Measurements from ENCODE around the gene SCN2A. TPM values are rescaled to one million over a fixed set of nuclear protein-coding genes. Genes with fewer than 3 reads are reported as not detected.

The SCN2A gene
- total and polyA plus RNA-seq, 2 donors (not counting 3 experiments of a cell fraction or from before 2014, with no cell fraction given), result not detected

DNA sequence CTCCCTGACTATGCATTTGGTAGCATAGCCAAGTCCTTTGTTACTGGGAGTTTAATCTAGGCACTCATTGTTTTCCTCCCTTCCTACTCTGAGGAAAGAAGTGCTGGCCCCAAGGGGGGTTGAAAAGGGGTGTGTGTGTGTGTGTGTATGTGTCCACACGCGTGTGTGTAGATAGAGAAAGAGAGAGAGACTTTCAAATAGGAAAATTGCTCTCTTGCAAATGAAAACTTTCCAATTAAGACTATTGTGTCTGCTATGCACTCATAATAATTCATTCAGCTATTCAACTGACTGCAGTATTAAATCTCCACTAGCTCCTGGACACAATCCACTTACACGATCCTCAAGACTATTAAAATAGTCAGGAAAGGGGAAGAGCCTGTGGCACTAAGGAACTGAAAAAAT lies 137.4 kb downstream of the SCN2A start:
- Histone ChIP-seq H2AFZ (ENCODE audit: low read depth, low read length) (no peak overlapping the region), H3K4me2 (ENCODE audit: insufficient read depth, low read length) (peak overlapping the region; percentile 21), H3K79me2 (ENCODE audit: control insufficient read depth, insufficient read depth, low read length) (no peaks in the 10 kb centered on the region), H3K9ac (replicated peaks; ENCODE audit: extremely low read depth, insufficient read depth, low read length) (no peak overlapping the region), H4K20me1 (replicated peaks; ENCODE audit: control insufficient read depth, extremely low read depth, insufficient read depth, low read length) (no peaks in the 10 kb centered on the region), H3K4me3 (replicated peaks in 1 of 3; ENCODE audit: insufficient read depth in 1 of 3, low read depth in 1 of 3, low read length in 3 of 3) (no peak overlapping the region), H3K4me1 (ENCODE audit: control insufficient read depth, extremely low read depth, insufficient read depth, low read length) (peaks cover 7% of the 10 kb centered on the region), H3K27ac (ENCODE audit: insufficient read depth, low read depth, low read length) (peak overlapping the region; percentile 28), H3K9me1 (replicated peaks; ENCODE audit: control insufficient read depth, extremely low read depth, insufficient read depth, low read length) (no peaks in the 10 kb centered on the region), H3K27me3 (ENCODE audit: control insufficient read depth in 2 of 2, insufficient read depth in 2 of 2, low read length in 2 of 2) (peaks cover 0 to 4% of the 10 kb centered on the region in 2 experiments), H3K36me3 (ENCODE audit: control insufficient read depth in 2 of 2, extremely low read depth in 1 of 2, insufficient read depth in 2 of 2, low read length in 2 of 2) (no peaks in the 10 kb centered on the region), H3K9me3 (replicated peaks; ENCODE audit: control insufficient read depth, insufficient read depth, low read length) (no peaks in the 10 kb centered on the region)
- no TSS peak for BruUV-seq (replicated peaks)
- dilution Hi-C loops (cut with MboI; ENCODE audit: extremely low pct_ligation_motif_present, low sequenced_read_pairs), result no loop called here
- TF ChIP-seq JUN (IDR thresholded peaks at IDR 0.05; ENCODE audit: borderline replicate concordance, insufficient read depth, insufficient read length, low read depth), result peak; percentile 1
- no peak for TF ChIP-seq GATA2 (IDR thresholded peaks at IDR 0.05; ENCODE audit: insufficient read depth, insufficient read length, low read depth, low read length)
- FAIRE-seq, result peak; percentile 35
- ChIA-PET POLR2A (no interaction called here), CTCF (interaction anchor here (1.4 to 1.8 kb wide), 3 partner anchors 360 to 751 kb away, joined by 4 to 6 read pairs (median 5); partner anchors contain the start of gene SCN1A)
- DNase-seq (ENCODE audit: low read depth, low spot score), result peak; percentile 74
- intact Hi-C loops (cut with micrococcal nuclease), result loop anchor here (10.0 kb wide), 1 partner anchor 592 kb away; no protein-coding TSS in a partner anchor

DNA sequence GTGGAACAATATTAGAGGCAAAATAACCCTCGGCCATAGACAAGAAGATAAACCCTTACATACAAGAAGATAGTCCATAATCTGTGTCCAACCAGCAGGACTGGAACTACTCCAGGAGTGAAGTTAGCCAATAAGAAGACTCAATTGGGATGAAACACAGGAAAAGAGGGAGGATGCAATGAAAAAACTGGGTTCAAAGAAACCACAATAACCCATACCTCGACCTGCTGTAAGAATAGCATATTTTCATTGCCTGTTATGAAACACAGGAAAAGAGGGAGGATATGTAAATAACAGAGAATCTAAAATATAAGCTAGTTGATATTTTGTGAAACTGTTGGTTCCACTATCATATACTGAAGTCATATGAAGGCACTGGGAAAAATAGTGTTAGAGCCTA lies 143.1 kb downstream of the SCN2A start:
- TF ChIP-seq, protein P1, sequence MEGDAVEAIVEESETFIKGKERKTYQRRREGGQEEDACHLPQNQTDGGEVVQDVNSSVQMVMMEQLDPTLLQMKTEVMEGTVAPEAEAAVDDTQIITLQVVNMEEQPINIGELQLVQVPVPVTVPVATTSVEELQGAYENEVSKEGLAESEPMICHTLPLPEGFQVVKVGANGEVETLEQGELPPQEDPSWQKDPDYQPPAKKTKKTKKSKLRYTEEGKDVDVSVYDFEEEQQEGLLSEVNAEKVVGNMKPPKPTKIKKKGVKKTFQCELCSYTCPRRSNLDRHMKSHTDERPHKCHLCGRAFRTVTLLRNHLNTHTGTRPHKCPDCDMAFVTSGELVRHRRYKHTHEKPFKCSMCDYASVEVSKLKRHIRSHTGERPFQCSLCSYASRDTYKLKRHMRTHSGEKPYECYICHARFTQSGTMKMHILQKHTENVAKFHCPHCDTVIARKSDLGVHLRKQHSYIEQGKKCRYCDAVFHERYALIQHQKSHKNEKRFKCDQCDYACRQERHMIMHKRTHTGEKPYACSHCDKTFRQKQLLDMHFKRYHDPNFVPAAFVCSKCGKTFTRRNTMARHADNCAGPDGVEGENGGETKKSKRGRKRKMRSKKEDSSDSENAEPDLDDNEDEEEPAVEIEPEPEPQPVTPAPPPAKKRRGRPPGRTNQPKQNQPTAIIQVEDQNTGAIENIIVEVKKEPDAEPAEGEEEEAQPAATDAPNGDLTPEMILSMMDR (IDR thresholded peaks at IDR 0.05; ENCODE audit: extremely low read depth in 1 of 2, insufficient read depth in 1 of 2, low read depth in 1 of 2, low read length in 2 of 2), result no peak
- no peak for TF ChIP-seq JUN (IDR thresholded peaks at IDR 0.05; ENCODE audit: borderline replicate concordance, insufficient read depth, insufficient read length, low read depth)
- no peak for TF ChIP-seq GATA2 (IDR thresholded peaks at IDR 0.05; ENCODE audit: insufficient read depth, insufficient read length, low read depth, low read length)
- Histone ChIP-seq H3K36me3 (ENCODE audit: control insufficient read depth in 2 of 2, extremely low read depth in 1 of 2, insufficient read depth in 2 of 2, low read length in 2 of 2) (no peaks in the 10 kb centered on the region), H2AFZ (ENCODE audit: low read depth, low read length) (no peak overlapping the region), H3K79me2 (ENCODE audit: control insufficient read depth, insufficient read depth, low read length) (no peaks in the 10 kb centered on the region), H3K27me3 (ENCODE audit: control insufficient read depth in 2 of 2, insufficient read depth in 2 of 2, low read length in 2 of 2) (peaks cover 6 to 9% of the 10 kb centered on the region in 2 experiments), H3K4me2 (ENCODE audit: insufficient read depth, low read length) (no peak overlapping the region), H3K9me3 (replicated peaks; ENCODE audit: control insufficient read depth, insufficient read depth, low read length) (no peaks in the 10 kb centered on the region), H3K27ac (ENCODE audit: insufficient read depth, low read depth, low read length) (no peak overlapping the region), H3K9me1 (replicated peaks; ENCODE audit: control insufficient read depth, extremely low read depth, insufficient read depth, low read length) (no peaks in the 10 kb centered on the region), H3K4me1 (ENCODE audit: control insufficient read depth, extremely low read depth, insufficient read depth, low read length) (peaks cover under 1% of the 10 kb centered on the region), H3K9ac (replicated peaks; ENCODE audit: extremely low read depth, insufficient read depth, low read length) (no peak overlapping the region), H3K4me3 (replicated peaks in 1 of 3; ENCODE audit: insufficient read depth in 1 of 3, low read depth in 1 of 3, low read length in 3 of 3) (no peak overlapping the region), H4K20me1 (replicated peaks; ENCODE audit: control insufficient read depth, extremely low read depth, insufficient read depth, low read length) (peaks cover 3% of the 10 kb centered on the region)
- POLR2A ChIA-PET, result no interaction called here
- dilution Hi-C loops (cut with MboI; ENCODE audit: extremely low pct_ligation_motif_present, low sequenced_read_pairs) (no loop called here), intact Hi-C loops (cut with micrococcal nuclease) (no loop called here)
- CTCF ChIA-PET, result interaction anchor here (0.7 to 0.8 kb wide), 2 partner anchors 168 to 492 kb away, joined by 3 to 5 read pairs; no protein-coding TSS in a partner anchor
- FAIRE-seq (no peak), DNase-seq (ENCODE audit: low read depth, low spot score) (peak; percentile 31)
- BruUV-seq (replicated peaks), result no TSS peak
